Endothelial cell of umbilical vein (primary cell): ENCODE measurements around the gene CLDN12. TPM values are rescaled to one million over a fixed set of nuclear protein-coding genes. Genes with fewer than 3 reads are reported as not detected.
A peak's percentile ranks its signal among the peaks of the same experiment; 100 is the strongest.

ENCODE experiments used
- BruUV-seq: library from RNA; stranded (reverse); fragments of 400-500 nt; replicated peaks from 2 replicates; lab custom pipeline; 2021; lab: Mats Ljungman, UMichigan
- CTCF ChIA-PET: fragments of 300-600, 350-600 bp; sonication (Branson Sonifier 250); formaldehyde crosslinking; loops from one replicate; lab custom pipeline; 2021; ENCODE audit warnings: antibody characterized with exemption, inconsistent platforms; lab: Charles Lee
- POLR2A ChIA-PET: fragments of 300-600, 350-600 bp; sonication (Branson Sonifier 250); formaldehyde crosslinking; loops from one replicate; lab custom pipeline; 2021; ENCODE audit warnings: antibody characterized with exemption, inconsistent platforms; lab: Charles Lee
- DNase-seq: peaks from one replicate; pipeline ENCODE4 v3.0.0-alpha.2; 2011; ENCODE audit warnings: low read depth, low spot score
- FAIRE-seq: peaks from 2 replicates; lab custom pipeline; 2011; peaks lifted over from hg19 to GRCh38; lab: Jason Lieb, UNC
- H2AFZ ChIP-seq: 2 replicates; pipeline ENCODE4 v1.6.0; 2012; ENCODE audit warnings: low read depth, low read length, control low read depth, inconsistent platforms
- H3K27ac ChIP-seq: 2 replicates; pipeline ENCODE4 v1.5.1; 2011; ENCODE audit warnings: low read depth, mild to moderate bottlenecking, control low read depth, low read length, moderate library complexity; ENCODE audit not compliant: insufficient read depth
- H3K27me3 ChIP-seq, 2 experiments: 2 replicates each; pipeline versions ENCODE4 v1.6.0 to v1.6.1; 2011; ENCODE audit warnings: low read length in 2 of 2, mixed read lengths in 1 of 2; ENCODE audit not compliant: control insufficient read depth in 2 of 2, insufficient read depth in 2 of 2
- H3K36me3 ChIP-seq, 2 experiments: 2 replicates in 1 of 2; 3 replicates in 1 of 2; pipeline ENCODE4 v1.5.1; 2011; ENCODE audit warnings: low read length in 2 of 2, mild to moderate bottlenecking in 1 of 2, moderate library complexity in 1 of 2; ENCODE audit not compliant: control insufficient read depth in 2 of 2, insufficient read depth in 2 of 2; ENCODE audit errors: extremely low read depth in 1 of 2
- H3K4me1 ChIP-seq: 3 replicates; pipeline ENCODE4 v1.5.1; 2011; ENCODE audit warnings: mild to moderate bottlenecking, low read length; ENCODE audit not compliant: control insufficient read depth, insufficient read depth; ENCODE audit errors: extremely low read depth
- H3K4me2 ChIP-seq: 2 replicates; pipeline ENCODE4 v1.6.1; 2011; ENCODE audit warnings: low read length, control low read depth, mixed read lengths; ENCODE audit not compliant: insufficient read depth
- H3K4me3 ChIP-seq, 3 experiments: fragments of 200-600 bp in 1 of 3; sonication (generic), shearing (Covaris generic) in 1 of 3; replicated peaks in 1 of 3; 2 replicates each; pipeline ENCODE4 v1.5.1; 2011 to 2016; ENCODE audit warnings: control low read depth in 3 of 3, low read length in 3 of 3, mild to moderate bottlenecking in 2 of 3, inconsistent platforms in 1 of 3, low read depth in 1 of 3, moderate library complexity in 1 of 3; ENCODE audit not compliant: insufficient read depth in 1 of 3
- H3K79me2 ChIP-seq: 2 replicates; pipeline ENCODE4 v1.6.0; 2012; ENCODE audit warnings: low read length, inconsistent platforms; ENCODE audit not compliant: control insufficient read depth, insufficient read depth
- H3K9ac ChIP-seq: replicated peaks from 2 replicates; pipeline ENCODE3; 2011; ENCODE audit warnings: low read length, control low read depth; ENCODE audit not compliant: insufficient read depth; ENCODE audit errors: extremely low read depth
- H3K9me1 ChIP-seq: replicated peaks from 3 replicates; pipeline ENCODE4 v1.6.0; 2011; ENCODE audit warnings: mild to moderate bottlenecking, low read length; ENCODE audit not compliant: control insufficient read depth, insufficient read depth; ENCODE audit errors: extremely low read depth
- H3K9me3 ChIP-seq: replicated peaks from 2 replicates; pipeline ENCODE4 v1.5.1; 2012; ENCODE audit warnings: low read length, inconsistent platforms; ENCODE audit not compliant: control insufficient read depth, insufficient read depth
- H4K20me1 ChIP-seq: replicated peaks from 2 replicates; pipeline ENCODE3; 2011; ENCODE audit warnings: mild to moderate bottlenecking, low read length; ENCODE audit not compliant: control insufficient read depth, insufficient read depth; ENCODE audit errors: extremely low read depth
- EZH2 ChIP-seq: IDR thresholded peaks from 2 replicates; pipeline ENCODE4 v1.6.1; 2012; ENCODE audit warnings: borderline replicate concordance, low read depth, mild to moderate bottlenecking, moderate library complexity, low read length, inconsistent platforms; ENCODE audit not compliant: severe bottlenecking
- FOS ChIP-seq: IDR thresholded peaks from 2 replicates; pipeline ENCODE4 v1.6.1; 2011; ENCODE audit warnings: mild to moderate bottlenecking, low read length, moderate library complexity, borderline replicate concordance; ENCODE audit not compliant: insufficient read depth
- GATA2 ChIP-seq: IDR thresholded peaks from 2 replicates; pipeline ENCODE4 v1.7.0; 2011; ENCODE audit warnings: low read depth, mild to moderate bottlenecking, moderate library complexity, mixed read lengths, low read length; ENCODE audit not compliant: insufficient read length, insufficient read depth
- JUN ChIP-seq: IDR thresholded peaks from 2 replicates; pipeline ENCODE4 v1.6.1; 2011; ENCODE audit warnings: borderline replicate concordance, low read depth; ENCODE audit not compliant: insufficient read length, insufficient read depth
- MYC ChIP-seq: IDR thresholded peaks from one replicate; pipeline ENCODE4 v1.6.1; 2011; ENCODE audit warnings: mild to moderate bottlenecking, low read depth, low read length
- POLR2A ChIP-seq: IDR thresholded peaks from 2 replicates; pipeline ENCODE4 v1.6.1; 2012; ENCODE audit warnings: low read depth, mild to moderate bottlenecking, control low read depth, low read length
- POLR2AphosphoS5 ChIP-seq: IDR thresholded peaks from 2 replicates; pipeline ENCODE4 v1.6.1; 2012; ENCODE audit warnings: low read depth, mild to moderate bottlenecking, control low read depth, low read length, moderate library complexity; ENCODE audit not compliant: insufficient read depth
- dilution Hi-C: fragments of 300-500 bp; cut with MboI; formaldehyde crosslinking; loops from one replicate; pipeline ENCODE4 v1.15.0; 2019; ENCODE audit warnings: low sequenced_read_pairs; ENCODE audit not compliant: extremely low pct_ligation_motif_present
- intact Hi-C: fragments of 100-400 bp; cut with micrococcal nuclease; formaldehyde crosslinking; loops from one replicate; pipeline ENCODE4 v1.10.0; 2022
- polyA plus RNA-seq, 4 experiments: library from polyadenylated mRNA; depleted of rRNA in 3 of 4; stranded (reverse) in 3 of 4; unstranded in 1 of 4; fragments of >200 nt; gene quantifications; 2 replicates each; pipeline versions ENCODE4 v1.2.1 to v1.2.3, GENCODE V29; 2011 to 2012; ENCODE audit warnings: missing spikeins in 1 of 4
- total RNA-seq: library from RNA; stranded (reverse); gene quantifications from 2 replicates; pipeline ENCODE4 v1.2.3, GENCODE V29; 2021
- TF ChIP-seq, protein P1 (sequence below): IDR thresholded peaks from 2 replicates; pipeline ENCODE4 v1.6.1; 2011; ENCODE audit not compliant: insufficient read depth, insufficient read length
- TF ChIP-seq, protein P2 (sequence below), 2 donors: IDR thresholded peaks; 1 replicate in 1 of 2; 2 replicates in 1 of 2; pipeline ENCODE4 v1.5.1; 2011; ENCODE audit warnings: low read length in 2 of 2, mild to moderate bottlenecking in 2 of 2, moderate library complexity in 2 of 2, control low read depth in 1 of 2, inconsistent platforms in 1 of 2, low read depth in 1 of 2; ENCODE audit not compliant: insufficient read depth in 1 of 2; ENCODE audit errors: extremely low read depth in 1 of 2

Gene CLDN12
- total and polyA plus RNA-seq, 2 donors (not counting 3 experiments of a cell fraction or from before 2014, with no cell fraction given), result 6.1 to 22.7 TPM

- no peak overlapping the region for H2AFZ ChIP-seq
- peaks cover 11% of the 10 kb centered on the region for H3K4me1 ChIP-seq
- no peaks in the 10 kb centered on the region for H3K79me2 ChIP-seq
- H3K36me3 ChIP-seq, result no peaks in the 10 kb centered on the region
- peak overlapping the region; percentile 53 for H3K4me2 ChIP-seq
- no peak overlapping the region for H3K4me3 ChIP-seq
- CTCF ChIA-PET, result interaction anchor here (0.7 to 2.7 kb wide), 14 partner anchors 9 to 259 kb away, joined by 3 to 29 read pairs (median 4); partner anchors contain the start of genes FAM237B, GTPBP10, STEAP1 and STEAP2
- H3K27ac ChIP-seq, result no peak overlapping the region
- H4K20me1 ChIP-seq, result peaks cover 12% of the 10 kb centered on the region
- POLR2A ChIA-PET, result no interaction called here
- H3K9me1 ChIP-seq, result no peaks in the 10 kb centered on the region
- BruUV-seq, result no TSS peak
- H3K27me3 ChIP-seq, result peaks cover 4 to 17% of the 10 kb centered on the region in 2 experiments
- TF ChIP-seq MYC, result no peak
- TF ChIP-seq POLR2A, result no peak
- TF ChIP-seq, protein P1, sequence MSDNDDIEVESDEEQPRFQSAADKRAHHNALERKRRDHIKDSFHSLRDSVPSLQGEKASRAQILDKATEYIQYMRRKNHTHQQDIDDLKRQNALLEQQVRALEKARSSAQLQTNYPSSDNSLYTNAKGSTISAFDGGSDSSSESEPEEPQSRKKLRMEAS, result no peak
- peak; percentile 92 for TF ChIP-seq FOS
- TF ChIP-seq, protein P2, sequence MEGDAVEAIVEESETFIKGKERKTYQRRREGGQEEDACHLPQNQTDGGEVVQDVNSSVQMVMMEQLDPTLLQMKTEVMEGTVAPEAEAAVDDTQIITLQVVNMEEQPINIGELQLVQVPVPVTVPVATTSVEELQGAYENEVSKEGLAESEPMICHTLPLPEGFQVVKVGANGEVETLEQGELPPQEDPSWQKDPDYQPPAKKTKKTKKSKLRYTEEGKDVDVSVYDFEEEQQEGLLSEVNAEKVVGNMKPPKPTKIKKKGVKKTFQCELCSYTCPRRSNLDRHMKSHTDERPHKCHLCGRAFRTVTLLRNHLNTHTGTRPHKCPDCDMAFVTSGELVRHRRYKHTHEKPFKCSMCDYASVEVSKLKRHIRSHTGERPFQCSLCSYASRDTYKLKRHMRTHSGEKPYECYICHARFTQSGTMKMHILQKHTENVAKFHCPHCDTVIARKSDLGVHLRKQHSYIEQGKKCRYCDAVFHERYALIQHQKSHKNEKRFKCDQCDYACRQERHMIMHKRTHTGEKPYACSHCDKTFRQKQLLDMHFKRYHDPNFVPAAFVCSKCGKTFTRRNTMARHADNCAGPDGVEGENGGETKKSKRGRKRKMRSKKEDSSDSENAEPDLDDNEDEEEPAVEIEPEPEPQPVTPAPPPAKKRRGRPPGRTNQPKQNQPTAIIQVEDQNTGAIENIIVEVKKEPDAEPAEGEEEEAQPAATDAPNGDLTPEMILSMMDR (IDR thresholded peaks at IDR 0.05; ENCODE audit: extremely low read depth in 1 of 2, insufficient read depth in 1 of 2, low read depth in 1 of 2, low read length in 2 of 2), result no peak
- peak; percentile 99 for TF ChIP-seq JUN
- peak; percentile 75 for TF ChIP-seq POLR2AphosphoS5
- TF ChIP-seq EZH2, result no peak
- peak; percentile 77 for TF ChIP-seq GATA2
- dilution Hi-C loops (no loop called here), intact Hi-C loops (loop anchor here (1.0 to 5.0 kb wide), 6 partner anchors 8 to 257 kb away; partner anchors contain the start of genes CLDN12, GTPBP10 and STEAP1)
- FAIRE-seq (peak; percentile 76), DNase-seq (peak; percentile 80)
- no peak overlapping the region for H3K9ac ChIP-seq
- H3K9me3 ChIP-seq, result no peaks in the 10 kb centered on the region
Observed at GRCh38 chr7:90411510-90411909, 8.2 kb downstream of the CLDN12 start.
